ES-I3 (cell line): ENCODE measurements around the gene MYOZ3.

Experiments
- H3K36me3 ChIP-seq: 2 replicates; pipeline ENCODE4 v1.6.1; 2013; ENCODE audit warnings: mild to moderate bottlenecking, low read length, control low read depth, moderate library complexity; ENCODE audit not compliant: insufficient read depth
- H3K4me1 ChIP-seq: 2 replicates; pipeline ENCODE4 v1.6.1; 2013; ENCODE audit warnings: mild to moderate bottlenecking, control low read depth, low read length; ENCODE audit not compliant: insufficient read depth
- H3K9ac ChIP-seq: 2 replicates; pipeline ENCODE4 v1.6.1; 2013; ENCODE audit warnings: low read depth, mild to moderate bottlenecking, low read length, moderate library complexity
- H3K9me3 ChIP-seq: 2 replicates; pipeline ENCODE4 v1.6.1; 2013; ENCODE audit warnings: mild to moderate bottlenecking, low read length, moderate library complexity; ENCODE audit not compliant: control insufficient read depth, insufficient read depth

MYOZ3 gene

DNA sequence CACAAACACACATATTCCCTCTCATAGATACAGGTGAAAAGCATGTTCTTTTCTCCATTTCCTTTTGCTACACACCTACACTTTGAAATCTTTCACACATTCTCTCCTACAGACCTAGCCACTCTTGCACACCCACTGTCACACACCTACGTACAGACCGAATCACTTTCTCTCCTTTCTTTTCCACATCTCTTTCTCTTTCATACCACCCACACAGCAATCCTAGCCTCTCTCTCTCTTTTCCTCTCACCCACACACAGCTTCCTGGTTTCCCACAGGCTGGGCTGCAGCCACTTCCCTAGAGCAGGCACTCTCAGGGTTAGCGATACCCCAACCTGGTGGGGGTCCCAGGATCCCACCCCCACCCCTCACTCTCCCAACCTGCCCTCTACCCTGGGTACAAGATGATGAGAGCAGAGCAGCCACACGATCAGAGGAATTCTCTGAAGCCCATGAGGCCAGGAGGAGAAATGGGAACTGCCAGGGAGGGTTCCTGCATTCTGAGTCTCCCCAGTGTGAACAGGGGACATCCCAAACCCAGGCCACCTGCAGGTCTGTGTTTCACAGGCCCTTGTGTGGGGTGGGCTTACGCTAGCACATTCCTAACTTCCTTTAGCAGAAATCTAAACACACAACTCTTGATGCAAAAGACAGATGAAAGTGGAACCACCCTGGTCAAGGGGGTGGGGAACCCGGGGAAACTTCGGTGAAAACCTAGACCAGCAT is 37.7 kb upstream of the MYOZ3 start:
- Histone ChIP-seq H3K9me3 (no peaks in the 10 kb centered on the region), H3K9ac (no peak overlapping the region), H3K36me3 (no peaks in the 10 kb centered on the region), H3K4me1 (peaks cover 12% of the 10 kb centered on the region; the same call in 1 of the 2 replicates)

DNA sequence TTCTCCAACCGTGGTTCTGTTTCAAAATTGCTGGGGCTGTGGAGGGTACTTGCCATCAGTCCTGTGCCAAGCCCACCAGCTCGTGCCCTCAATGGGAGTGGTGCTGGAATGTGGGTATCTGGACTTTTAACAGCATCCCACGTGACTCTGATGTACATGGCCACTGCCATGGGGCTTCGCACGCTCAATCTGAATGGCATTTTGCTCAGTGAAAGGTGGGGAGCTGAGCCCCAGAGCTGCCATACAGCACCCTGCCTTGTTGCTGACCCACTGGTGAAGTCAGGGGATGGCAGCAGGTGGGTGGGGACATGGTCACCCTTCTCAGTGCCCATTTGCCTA is 37.2 kb upstream of the MYOZ3 start:
- no peaks in the 10 kb centered on the region for H3K9me3 ChIP-seq
- no peaks in the 10 kb centered on the region for H3K36me3 ChIP-seq
- H3K9ac ChIP-seq = no peak overlapping the region
- peaks cover 12% of the 10 kb centered on the region; the same call in 1 of the 2 replicates for H3K4me1 ChIP-seq

DNA sequence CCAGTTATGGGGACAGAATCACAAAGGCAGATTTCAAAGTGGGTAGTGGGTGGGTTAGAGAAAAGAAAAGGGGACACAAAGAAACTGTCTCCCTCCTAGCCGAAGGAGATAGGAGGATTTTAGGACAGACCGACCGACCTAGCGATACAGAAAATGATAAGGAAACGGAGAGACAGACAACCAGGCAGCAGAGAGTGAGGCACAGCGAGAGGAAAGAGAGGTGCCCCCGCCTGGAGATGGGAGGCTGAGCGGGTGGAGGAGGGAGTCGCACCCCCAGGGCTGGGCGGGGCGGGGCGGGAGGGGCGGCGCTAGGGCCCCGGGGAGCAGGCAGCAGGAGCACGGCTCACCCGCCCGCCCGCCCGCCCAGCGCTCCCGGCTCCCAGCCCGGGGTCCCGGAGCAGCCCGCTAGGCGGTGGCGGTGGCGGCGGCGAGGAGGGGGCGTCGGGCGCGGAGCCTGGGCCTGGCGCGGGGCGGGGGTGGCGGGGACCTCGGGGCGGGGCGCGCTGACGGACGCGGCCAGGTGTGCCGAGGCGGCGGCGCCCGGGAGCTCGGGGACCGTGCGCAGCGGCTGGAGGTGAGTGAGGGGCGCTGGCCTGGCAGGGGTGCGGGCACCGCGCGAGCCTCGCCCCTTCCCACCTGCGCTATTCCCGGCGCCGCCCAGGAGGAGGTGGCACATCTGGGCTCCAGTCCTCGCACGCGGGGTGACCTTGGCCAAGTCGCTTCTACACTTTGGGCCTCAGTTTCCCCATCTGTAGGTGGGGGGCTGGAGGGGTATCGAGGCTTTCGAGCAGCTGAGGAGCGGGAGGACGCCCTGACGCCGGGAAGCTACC is 36.5 kb upstream of the MYOZ3 start:
- H3K9me3 ChIP-seq = no peaks in the 10 kb centered on the region
- H3K4me1 ChIP-seq = peaks cover 12% of the 10 kb centered on the region; the same call in 1 of the 2 replicates
- H3K36me3 ChIP-seq = no peaks in the 10 kb centered on the region
- H3K9ac ChIP-seq = peak overlapping the region; percentile 63

DNA sequence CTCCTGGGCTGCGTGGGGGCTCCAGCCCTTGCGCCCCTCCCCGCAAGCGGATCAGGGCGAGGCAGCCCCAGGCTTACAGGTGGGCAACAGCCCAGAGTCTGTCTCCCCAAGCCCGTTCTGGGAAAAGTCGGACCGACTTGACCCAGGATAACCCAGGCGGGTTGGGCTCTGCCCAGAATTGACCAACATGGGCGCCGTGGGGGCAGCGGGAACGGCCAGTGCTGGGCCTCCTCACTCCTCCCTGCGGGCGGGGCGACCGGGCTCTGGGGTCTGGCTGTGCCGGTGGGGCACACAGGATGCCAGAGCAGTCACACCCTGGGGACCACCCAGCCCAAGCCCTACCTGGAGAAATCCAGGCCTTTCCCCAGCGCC is 35.9 kb upstream of the MYOZ3 start:
- H3K9me3 ChIP-seq = no peaks in the 10 kb centered on the region
- H3K9ac ChIP-seq = peak overlapping the region; percentile 63
- H3K4me1 ChIP-seq = peaks cover 12% of the 10 kb centered on the region; the same call in 1 of the 2 replicates
- H3K36me3 ChIP-seq = no peaks in the 10 kb centered on the region

DNA sequence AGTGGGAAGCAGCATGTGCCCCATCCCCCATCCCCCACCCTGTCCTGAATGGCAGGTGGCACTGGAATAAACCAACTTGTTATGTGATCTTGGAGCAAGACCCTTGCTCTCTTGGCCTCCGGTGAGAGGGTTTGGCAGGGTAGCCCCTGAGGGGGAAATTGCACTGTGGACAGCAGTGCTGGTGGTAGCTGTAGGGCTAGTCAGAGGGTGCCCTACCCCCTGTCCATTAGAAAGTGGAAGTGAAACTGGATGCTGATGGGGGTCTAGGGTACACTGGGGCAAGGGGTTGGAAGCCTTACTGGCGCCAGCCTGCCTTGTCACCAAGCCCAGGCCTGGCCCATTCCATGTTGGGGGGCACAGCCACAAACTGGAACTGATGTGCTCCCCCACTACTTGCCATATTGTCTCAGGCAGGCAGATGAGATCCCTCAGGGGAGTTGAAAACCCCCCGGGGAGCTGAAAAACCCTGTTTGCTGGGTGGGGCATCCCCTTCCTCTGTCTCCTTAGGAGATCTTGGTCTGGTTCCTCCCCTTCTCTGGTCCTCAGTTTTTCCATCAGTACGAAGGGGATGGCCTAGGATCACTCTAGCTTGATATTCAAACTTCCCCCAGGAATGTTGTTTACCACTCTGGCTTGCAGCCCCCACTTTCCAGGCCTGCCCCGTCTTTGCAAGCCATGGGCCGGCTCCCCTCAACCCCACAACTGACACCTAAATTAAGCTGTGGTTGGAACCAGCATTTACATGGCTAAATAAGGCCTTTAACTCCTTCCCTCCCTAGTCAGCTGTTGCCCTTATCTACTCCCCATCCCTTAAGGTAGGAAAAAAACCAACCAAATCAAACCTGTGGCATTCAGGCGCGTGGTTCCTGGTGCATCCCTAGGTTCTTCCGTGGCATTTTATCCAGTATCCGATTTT is 35.0 kb upstream of the MYOZ3 start:
- Histone ChIP-seq H3K4me1 (peaks cover 12% of the 10 kb centered on the region; the same call in 1 of the 2 replicates), H3K36me3 (no peaks in the 10 kb centered on the region), H3K9me3 (no peaks in the 10 kb centered on the region), H3K9ac (no peak overlapping the region)

DNA sequence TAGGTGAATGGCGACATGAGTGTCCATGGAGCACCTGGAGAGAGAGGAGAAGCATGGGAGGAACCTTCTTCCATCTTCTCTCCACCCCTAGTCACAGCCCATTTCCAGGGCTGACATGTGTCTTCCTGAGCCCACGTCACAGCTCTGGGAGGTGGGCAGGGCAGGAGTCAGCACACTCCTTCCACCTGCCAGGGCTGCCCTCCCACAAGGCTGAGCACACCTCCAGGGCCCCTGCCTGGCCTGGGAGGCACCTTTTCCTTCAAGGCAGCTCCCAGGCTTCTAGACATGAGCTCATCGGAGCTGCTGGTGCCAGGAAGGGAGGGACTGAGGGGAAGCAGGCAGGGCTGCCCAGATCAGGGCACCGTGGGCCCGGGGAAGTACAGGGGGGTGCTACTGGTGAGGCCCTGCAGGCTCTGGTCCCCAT is 34.2 kb upstream of the MYOZ3 start:
- Histone ChIP-seq H3K4me1 (peaks cover 12% of the 10 kb centered on the region; the same call in 1 of the 2 replicates), H3K36me3 (no peaks in the 10 kb centered on the region), H3K9me3 (no peaks in the 10 kb centered on the region), H3K9ac (no peak overlapping the region)

DNA sequence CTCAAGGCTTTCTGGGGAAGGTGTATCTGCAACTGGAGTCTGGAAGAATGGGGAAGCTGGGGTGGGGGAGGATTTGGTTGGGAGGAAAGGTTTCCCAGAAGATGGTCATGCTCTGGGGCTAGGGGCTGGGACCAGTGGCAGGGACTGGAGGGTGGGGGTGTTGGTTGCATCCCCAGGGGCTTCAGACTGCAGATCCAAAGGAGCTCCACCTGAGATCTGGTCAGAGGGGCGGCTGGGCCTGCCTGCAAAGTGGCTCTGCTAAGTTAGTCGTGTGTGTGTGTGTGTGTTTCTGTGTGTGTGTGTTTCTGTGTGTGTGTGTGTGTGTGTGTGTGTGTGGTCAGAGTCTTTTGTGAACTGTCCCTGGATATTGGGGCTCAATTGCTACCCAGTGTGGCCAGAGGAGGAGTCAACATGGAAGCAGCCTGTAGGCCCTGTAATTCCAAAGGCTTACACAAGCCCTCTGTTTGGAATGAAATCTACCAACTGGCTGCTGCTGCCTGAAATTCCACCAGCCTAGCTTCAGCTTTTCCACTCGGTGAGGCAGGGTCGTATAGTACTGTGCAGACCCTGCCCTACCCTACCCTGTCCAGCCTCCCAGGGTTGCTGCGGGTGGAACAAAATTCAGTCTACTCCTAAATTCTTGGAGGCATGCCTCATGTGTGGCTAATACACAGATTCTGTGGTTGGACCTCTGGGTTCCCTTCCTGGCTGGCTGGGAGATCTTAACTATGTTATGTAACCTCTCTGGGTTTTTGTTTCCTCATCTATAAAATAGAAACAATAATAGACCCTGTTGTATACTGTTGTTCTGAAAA is 33.1 kb upstream of the MYOZ3 start:
- Histone ChIP-seq H3K9me3 (no peaks in the 10 kb centered on the region), H3K4me1 (peaks cover 12% of the 10 kb centered on the region; the same call in 1 of the 2 replicates), H3K9ac (no peak overlapping the region), H3K36me3 (no peaks in the 10 kb centered on the region)

DNA sequence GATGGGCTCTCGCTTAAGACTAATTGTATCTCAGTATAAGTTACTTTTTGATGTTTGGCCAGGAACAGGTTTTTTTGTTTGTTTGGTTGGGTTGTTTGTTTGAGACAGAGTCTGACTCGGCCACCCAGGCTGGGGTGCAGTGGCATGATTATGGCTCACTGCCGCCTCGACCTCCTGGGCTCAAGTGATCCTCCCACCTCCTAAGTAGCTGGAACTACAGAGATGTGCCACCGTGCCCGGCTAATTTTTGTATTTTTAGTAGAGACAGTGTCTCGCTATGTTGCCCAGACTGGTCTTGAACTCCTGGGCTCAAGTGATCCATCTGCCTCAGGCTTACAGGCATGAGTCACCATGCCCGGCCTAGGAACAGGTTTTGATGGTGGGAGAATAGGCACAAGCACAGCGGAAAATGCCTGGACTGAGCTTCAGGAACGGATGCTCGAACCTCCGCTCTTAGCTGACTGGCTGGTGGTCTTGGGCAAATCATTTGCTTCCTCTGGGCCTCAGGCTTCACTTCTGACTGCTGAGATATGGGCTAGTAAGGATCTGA is 32.0 kb upstream of the MYOZ3 start:
- Histone ChIP-seq H3K4me1 (peaks cover 6% of the 10 kb centered on the region; the same call in 1 of the 2 replicates), H3K9ac (no peak overlapping the region), H3K36me3 (no peaks in the 10 kb centered on the region), H3K9me3 (no peaks in the 10 kb centered on the region)

DNA sequence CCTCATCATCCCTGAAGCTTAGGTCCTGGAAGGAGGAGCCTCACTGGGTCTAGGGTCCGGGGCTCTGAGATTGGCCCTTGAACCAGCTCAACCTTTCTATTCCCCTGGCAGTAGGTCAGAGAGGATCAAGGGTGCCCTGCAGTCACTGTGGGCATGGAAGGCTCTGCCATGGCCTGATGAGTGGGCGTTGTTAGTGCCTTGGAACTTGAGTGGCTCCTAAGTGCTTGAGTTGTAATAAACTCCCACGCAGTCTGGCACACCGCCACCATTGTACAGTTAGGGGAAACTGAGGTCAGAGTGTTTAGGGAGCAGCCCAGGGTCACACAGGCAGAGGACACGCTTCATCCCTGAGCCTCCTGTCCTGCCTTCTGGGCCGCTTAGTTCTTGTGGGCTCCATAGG is 31.0 kb upstream of the MYOZ3 start:
- no peak overlapping the region for H3K9ac ChIP-seq
- H3K36me3 ChIP-seq = no peaks in the 10 kb centered on the region
- H3K9me3 ChIP-seq = no peaks in the 10 kb centered on the region
- peaks cover 5% of the 10 kb centered on the region; the same call in 1 of the 2 replicates for H3K4me1 ChIP-seq

DNA sequence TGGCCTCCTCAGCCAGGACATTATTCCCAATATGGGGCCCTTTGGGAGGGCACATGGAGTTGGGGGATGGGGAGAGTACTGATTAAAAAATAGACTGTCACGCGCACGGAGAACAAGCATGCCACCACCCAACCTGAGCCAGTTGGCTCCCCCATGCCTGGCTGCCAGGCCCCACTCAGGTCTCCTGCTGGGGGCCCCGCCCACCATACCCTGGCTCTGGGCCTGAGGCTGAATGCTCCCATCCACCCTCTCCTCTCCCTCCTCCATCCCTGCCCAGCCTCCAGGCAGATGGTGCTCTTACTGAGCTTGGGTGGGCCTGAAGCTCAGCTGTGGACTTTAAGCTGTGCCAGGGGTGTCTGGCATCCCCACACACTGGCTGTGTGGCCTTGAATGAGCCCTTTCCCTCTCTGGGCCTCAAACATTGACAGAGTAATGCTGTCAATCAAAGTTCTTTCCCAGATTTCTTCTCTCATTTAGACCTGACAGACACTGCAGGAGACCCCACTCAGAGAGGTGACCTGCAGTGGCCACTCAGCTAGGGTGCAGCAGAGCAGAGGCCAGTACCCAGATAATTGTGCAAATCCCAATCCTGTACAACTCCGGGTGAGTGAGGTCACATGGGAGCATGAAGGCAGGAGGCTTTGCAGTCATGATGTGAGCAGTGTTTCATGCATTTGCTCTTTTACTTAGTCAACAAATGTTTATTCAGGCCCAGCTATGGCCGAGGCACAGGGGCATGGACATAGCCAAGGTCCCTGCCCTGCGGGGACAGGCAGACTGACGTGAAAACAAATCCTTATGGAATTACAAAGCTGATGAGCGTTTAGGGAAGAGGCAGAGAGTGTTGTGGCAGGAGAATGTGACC is 30.4 kb upstream of the MYOZ3 start:
- Histone ChIP-seq H3K9me3 (no peaks in the 10 kb centered on the region), H3K9ac (no peak overlapping the region), H3K4me1 (peaks cover 3% of the 10 kb centered on the region; the same call in 1 of the 2 replicates)

DNA sequence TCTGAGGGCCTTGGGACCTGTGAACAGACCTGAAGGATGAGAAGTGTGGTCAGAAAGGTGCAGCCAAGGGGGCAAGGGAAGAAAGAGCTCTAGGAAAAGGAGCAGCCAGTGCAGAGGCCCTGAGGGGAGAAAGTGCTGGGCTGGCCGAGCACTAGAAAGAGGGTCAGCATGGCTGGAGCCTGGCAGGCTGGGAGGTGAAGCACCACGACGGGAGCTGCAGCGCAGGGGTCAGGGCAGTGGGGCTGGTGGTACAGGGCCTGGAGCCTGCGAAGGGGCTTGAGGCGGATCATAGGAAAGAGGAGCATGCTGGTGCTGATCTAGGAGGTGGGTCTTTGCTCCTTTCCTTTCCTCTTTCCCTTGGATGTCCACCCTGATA is 29.7 kb upstream of the MYOZ3 start:
- Histone ChIP-seq H3K4me1 (no peaks in the 10 kb centered on the region; the same call in 1 of the 2 replicates), H3K9ac (no peak overlapping the region), H3K9me3 (no peaks in the 10 kb centered on the region), H3K36me3 (no peaks in the 10 kb centered on the region)

More for the DNA sequence above, 30.4 kb upstream of the MYOZ3 start:
- no peaks in the 10 kb centered on the region for H3K36me3 ChIP-seq

DNA sequence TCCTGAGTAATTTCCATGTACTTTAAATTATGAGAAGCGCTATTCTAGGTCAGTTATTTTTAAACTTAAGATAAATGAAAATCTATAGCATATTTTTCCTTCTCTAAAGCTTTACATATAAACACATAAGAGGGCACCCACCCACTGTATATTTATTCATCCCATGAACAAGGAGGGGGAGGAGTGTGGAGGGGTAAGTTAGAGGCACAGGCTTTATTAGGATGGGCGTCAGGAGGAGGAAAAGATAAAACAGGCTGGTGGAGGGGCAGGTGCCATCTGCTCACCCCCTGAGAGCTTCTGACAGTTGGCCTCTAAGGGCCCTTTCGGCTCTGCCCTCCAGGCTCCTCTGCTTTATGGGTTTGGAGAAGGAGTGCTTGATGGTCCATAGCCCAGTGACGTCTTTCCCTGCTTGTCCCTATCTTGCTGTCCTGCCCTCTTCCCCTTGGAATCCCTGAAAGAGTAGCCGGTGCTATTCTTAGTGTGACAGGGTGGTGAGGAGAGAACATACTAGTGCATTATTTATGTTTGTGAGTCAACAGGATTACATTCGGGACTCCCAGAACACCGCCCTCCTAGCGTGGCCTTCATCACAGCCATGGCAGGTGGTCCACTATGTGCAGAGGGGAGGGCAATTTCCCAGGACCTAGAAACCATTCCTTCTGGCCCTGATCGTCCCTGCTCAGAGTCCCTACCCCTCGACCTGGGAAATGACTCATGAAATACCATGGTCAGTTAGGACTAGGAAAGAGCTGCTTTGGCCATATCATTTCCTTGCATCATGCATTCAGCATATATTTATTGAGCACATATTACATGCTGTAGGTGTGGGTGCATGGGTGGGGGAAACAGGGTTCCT is 28.5 kb upstream of the MYOZ3 start:
- Histone ChIP-seq H3K4me1 (peaks cover 3% of the 10 kb centered on the region; the same call in 1 of the 2 replicates), H3K36me3 (no peaks in the 10 kb centered on the region), H3K9me3 (no peaks in the 10 kb centered on the region), H3K9ac (no peak overlapping the region)
